ENCODE measurements around the gene EXOC1. TPM values are rescaled to one million over a fixed set of nuclear protein-coding genes. Genes with fewer than 3 reads are reported as not detected.

EXOC1 gene
- total and polyA plus RNA-seq, 3 donors from 2014 or later: 29.4 to 46.4 (median 40.4) TPM

- no peak overlapping the region for H3K4me3 ChIP-seq
- no peaks in the 10 kb centered on the region for H3K36me3 ChIP-seq (ENCODE audit: low read depth, missing control alignments)
- intact Hi-C loops (cut with DNase I; ENCODE audit: low total_unique reads): no loop called here
- H3K27me3 ChIP-seq: no peaks in the 10 kb centered on the region
- H3K9me3 ChIP-seq: no peaks in the 10 kb centered on the region
- H3K27ac ChIP-seq: no peak overlapping the region
- no peak for TF ChIP-seq CTCF (IDR thresholded peaks at IDR 0.05)
- H3K4me1 ChIP-seq: no peaks in the 10 kb centered on the region
- DNase-seq: no peak
- WGBS, 2 donors: 95 to 96% methylated on average over 3 of the region's 3 CpGs
Observed at GRCh38 chr4:55880652-55881280, 27.3 kb downstream of the EXOC1 start.

- no peaks in the 10 kb centered on the region for H3K36me3 ChIP-seq (ENCODE audit: low read depth, missing control alignments)
- no peaks in the 10 kb centered on the region for H3K9me3 ChIP-seq
- no peak overlapping the region for H3K4me3 ChIP-seq
- no peak for DNase-seq
- no peaks in the 10 kb centered on the region for H3K4me1 ChIP-seq
- no peak for TF ChIP-seq CTCF (IDR thresholded peaks at IDR 0.05)
- TF ChIP-seq POLR2A (IDR thresholded peaks at IDR 0.05): no peak
- no peak overlapping the region for H3K27ac ChIP-seq
- 85 to 86% methylated on average over 2 of the region's 2 CpGs for WGBS, 2 donors
- intact Hi-C loops (cut with DNase I; ENCODE audit: low total_unique reads): no loop called here
- no peaks in the 10 kb centered on the region for H3K27me3 ChIP-seq
Observed at GRCh38 chr4:55884093-55884850, 30.8 kb downstream of the EXOC1 start.

GRCh38 chr4:55884851-55885219, 31.4 kb downstream of the EXOC1 start:
- 93 to 100% methylated on average over 1 of the region's 1 CpG for WGBS, 2 donors
- H3K36me3 ChIP-seq (ENCODE audit: low read depth, missing control alignments): no peaks in the 10 kb centered on the region

GRCh38 chr4:55887594-55887993, 34.1 kb downstream of the EXOC1 start:
- 90 to 96% methylated on average over 1 of the region's 1 CpG for WGBS, 2 donors
- DNase-seq: no peak
- H3K4me3 ChIP-seq: no peak overlapping the region
- TF ChIP-seq POLR2A (IDR thresholded peaks at IDR 0.05): no peak
- no peak for TF ChIP-seq CTCF (IDR thresholded peaks at IDR 0.05)
- H3K9me3 ChIP-seq: no peaks in the 10 kb centered on the region
- no peaks in the 10 kb centered on the region for H3K27me3 ChIP-seq
- H3K36me3 ChIP-seq (ENCODE audit: low read depth, missing control alignments): no peaks in the 10 kb centered on the region
- no peak overlapping the region for H3K27ac ChIP-seq
- intact Hi-C loops (cut with DNase I; ENCODE audit: low total_unique reads): no loop called here
- H3K4me1 ChIP-seq: no peaks in the 10 kb centered on the region

More at GRCh38 chr4:55884851-55885219, 31.4 kb downstream of the EXOC1 start:
- no peaks in the 10 kb centered on the region for H3K4me1 ChIP-seq
- H3K4me3 ChIP-seq: no peak overlapping the region
- no peaks in the 10 kb centered on the region for H3K9me3 ChIP-seq
- intact Hi-C loops (cut with DNase I; ENCODE audit: low total_unique reads): no loop called here
- no peak for DNase-seq
- H3K27ac ChIP-seq: no peak overlapping the region
- TF ChIP-seq POLR2A (IDR thresholded peaks at IDR 0.05): no peak
- no peak for TF ChIP-seq CTCF (IDR thresholded peaks at IDR 0.05)
- H3K27me3 ChIP-seq: no peaks in the 10 kb centered on the region

Data from testis (tissue), 3 donors.